Measurements from ENCODE around the gene TAS1R2. TPM values are rescaled to one million over a fixed set of nuclear protein-coding genes. Genes with fewer than 3 reads are reported as not detected.

Gene TAS1R2
- total and polyA plus RNA-seq, 2 of the 4 experiments (the other 2 are of a cell fraction) = not detected

DNA sequence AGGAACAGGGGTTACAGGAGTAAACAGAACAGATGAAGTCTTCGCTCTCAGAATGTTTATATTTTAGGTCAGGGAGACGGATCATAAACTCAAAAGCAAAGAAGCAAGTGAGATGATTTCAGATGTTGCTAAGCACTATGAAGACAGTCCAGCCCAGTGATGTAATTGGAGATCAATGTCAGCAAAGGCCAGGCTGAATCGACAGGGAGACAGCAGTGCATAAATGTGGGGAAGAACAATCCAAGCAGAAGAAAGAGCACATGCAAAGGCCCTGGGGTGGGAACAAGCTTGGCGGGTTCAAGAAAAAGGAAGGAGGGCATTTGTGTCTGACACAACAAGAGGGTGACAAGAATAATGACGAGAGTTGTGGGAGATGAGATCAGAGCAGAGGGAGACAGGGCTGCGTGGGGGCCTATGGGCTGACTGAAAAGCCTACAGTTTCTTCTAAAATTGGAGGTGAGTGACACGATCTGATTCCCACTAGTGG lies 47.0 kb downstream of the TAS1R2 start:
- Histone ChIP-seq H3K9me1 (ENCODE audit: insufficient read depth, low read length) (no peaks in the 10 kb centered on the region), H4K8ac (ENCODE audit: low read depth in 2 of 2, low read length in 2 of 2) (no peak overlapping the region), H2BK120ac (ENCODE audit: low read depth, low read length) (no peak overlapping the region), H4K20me1 (ENCODE audit: insufficient read depth, low read length) (no peaks in the 10 kb centered on the region), H3K56ac (ENCODE audit: extremely low read depth, insufficient read depth, low read length) (no peak overlapping the region), H3K9me3 (ENCODE audit: control insufficient read depth, insufficient read depth, low read length) (no peaks in the 10 kb centered on the region), H3K14ac (replicated peaks; ENCODE audit: low read depth, low read length) (no peak overlapping the region), H3K4me2 (ENCODE audit: low read depth, low read length) (no peak overlapping the region), H2BK20ac (ENCODE audit: low read depth, low read length) (no peak overlapping the region), H2AK9ac (replicated peaks; ENCODE audit: low read depth, low read length, poor library complexity) (no peak overlapping the region), H2BK15ac (ENCODE audit: low read depth, low read length) (no peak overlapping the region), H4K5ac (ENCODE audit: low read depth, low read length) (no peak overlapping the region), H4K91ac (ENCODE audit: insufficient read depth, low read depth, low read length) (no peak overlapping the region), H3K27me3 (ENCODE audit: control insufficient read depth, insufficient read depth, low read length) (peaks cover 11% of the 10 kb centered on the region), H3K4ac (ENCODE audit: low read depth, low read length) (no peak overlapping the region), H3K4me3 (ENCODE audit: insufficient read depth, low read depth, low read length) (no peak overlapping the region), H3K79me1 (ENCODE audit: low read depth in 1 of 2, low read length in 2 of 2) (no peaks in the 10 kb centered on the region), H3K36me3 (ENCODE audit: control insufficient read depth, insufficient read depth, low read length) (no peaks in the 10 kb centered on the region), H3K23ac (ENCODE audit: low read depth, low read length) (no peak overlapping the region), H3K18ac (ENCODE audit: low read depth, low read length) (no peak overlapping the region), H3K27ac (ENCODE audit: insufficient read depth, low read length) (no peak overlapping the region), H3K4me1 (ENCODE audit: control insufficient read depth, insufficient read depth, low read length) (no peaks in the 10 kb centered on the region), H3K9ac (ENCODE audit: low read depth, low read length) (no peak overlapping the region), H2AK5ac (ENCODE audit: low read depth, low read length) (no peak overlapping the region), H2BK5ac (ENCODE audit: low read depth, low read length, poor library complexity, severe bottlenecking) (no peak overlapping the region), H2AFZ (replicated peaks; ENCODE audit: low read length, poor library complexity) (no peak overlapping the region)
- in situ Hi-C loops (cut with MboI; ENCODE audit: low sequenced_read_pairs) (no loop called here), intact Hi-C loops (cut with micrococcal nuclease) (no loop called here), dilution Hi-C loops (cut with HindIII; ENCODE audit: low sequenced_read_pairs, unreplicated experiment) (no loop called here)
- 33% methylated on average over 6 of the region's 7 CpGs; no CpG with 5 or more reads in 1 of the 2 experiments for WGBS, 2 experiments (ENCODE audit: extremely low coverage in 2 of 2, insufficient read length in 1 of 2)
- TF ChIP-seq, protein P1, sequence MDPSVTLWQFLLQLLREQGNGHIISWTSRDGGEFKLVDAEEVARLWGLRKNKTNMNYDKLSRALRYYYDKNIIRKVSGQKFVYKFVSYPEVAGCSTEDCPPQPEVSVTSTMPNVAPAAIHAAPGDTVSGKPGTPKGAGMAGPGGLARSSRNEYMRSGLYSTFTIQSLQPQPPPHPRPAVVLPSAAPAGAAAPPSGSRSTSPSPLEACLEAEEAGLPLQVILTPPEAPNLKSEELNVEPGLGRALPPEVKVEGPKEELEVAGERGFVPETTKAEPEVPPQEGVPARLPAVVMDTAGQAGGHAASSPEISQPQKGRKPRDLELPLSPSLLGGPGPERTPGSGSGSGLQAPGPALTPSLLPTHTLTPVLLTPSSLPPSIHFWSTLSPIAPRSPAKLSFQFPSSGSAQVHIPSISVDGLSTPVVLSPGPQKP (IDR thresholded peaks at IDR 0.05; ENCODE audit: borderline replicate concordance, low read depth, low read length) = no peak
- TF ChIP-seq, protein P2, sequence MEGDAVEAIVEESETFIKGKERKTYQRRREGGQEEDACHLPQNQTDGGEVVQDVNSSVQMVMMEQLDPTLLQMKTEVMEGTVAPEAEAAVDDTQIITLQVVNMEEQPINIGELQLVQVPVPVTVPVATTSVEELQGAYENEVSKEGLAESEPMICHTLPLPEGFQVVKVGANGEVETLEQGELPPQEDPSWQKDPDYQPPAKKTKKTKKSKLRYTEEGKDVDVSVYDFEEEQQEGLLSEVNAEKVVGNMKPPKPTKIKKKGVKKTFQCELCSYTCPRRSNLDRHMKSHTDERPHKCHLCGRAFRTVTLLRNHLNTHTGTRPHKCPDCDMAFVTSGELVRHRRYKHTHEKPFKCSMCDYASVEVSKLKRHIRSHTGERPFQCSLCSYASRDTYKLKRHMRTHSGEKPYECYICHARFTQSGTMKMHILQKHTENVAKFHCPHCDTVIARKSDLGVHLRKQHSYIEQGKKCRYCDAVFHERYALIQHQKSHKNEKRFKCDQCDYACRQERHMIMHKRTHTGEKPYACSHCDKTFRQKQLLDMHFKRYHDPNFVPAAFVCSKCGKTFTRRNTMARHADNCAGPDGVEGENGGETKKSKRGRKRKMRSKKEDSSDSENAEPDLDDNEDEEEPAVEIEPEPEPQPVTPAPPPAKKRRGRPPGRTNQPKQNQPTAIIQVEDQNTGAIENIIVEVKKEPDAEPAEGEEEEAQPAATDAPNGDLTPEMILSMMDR (conservative IDR thresholded peaks at IDR 0.05; ENCODE audit: low read depth, low read length) = no peak
- TF ChIP-seq MAZ (IDR thresholded peaks at IDR 0.05; ENCODE audit: borderline replicate concordance, low read depth, low read length) = no peak
- TF ChIP-seq MXI1 (IDR thresholded peaks at IDR 0.05; ENCODE audit: borderline replicate concordance, low read depth, low read length) = no peak
- TF ChIP-seq RAD21 (IDR thresholded peaks at IDR 0.05; ENCODE audit: low read length) = no peak
- no peak for TF ChIP-seq FOS (IDR thresholded peaks at IDR 0.05; ENCODE audit: low read depth, low read length)
- TF ChIP-seq POLR2A (IDR thresholded peaks at IDR 0.05; ENCODE audit: low read depth, low read length) = no peak
- TF ChIP-seq BHLHE40 (IDR thresholded peaks at IDR 0.05; ENCODE audit: low read depth, low read length) = no peak
- TF ChIP-seq RCOR1 (IDR thresholded peaks at IDR 0.05; ENCODE audit: insufficient replicate concordance, low read length) = no peak
- TF ChIP-seq CEBPB (IDR thresholded peaks at IDR 0.05; ENCODE audit: low read depth, low read length) = no peak
- no peak for TF ChIP-seq MAFK (IDR thresholded peaks at IDR 0.05; ENCODE audit: low read depth, low read length)
- TF ChIP-seq, protein P3, sequence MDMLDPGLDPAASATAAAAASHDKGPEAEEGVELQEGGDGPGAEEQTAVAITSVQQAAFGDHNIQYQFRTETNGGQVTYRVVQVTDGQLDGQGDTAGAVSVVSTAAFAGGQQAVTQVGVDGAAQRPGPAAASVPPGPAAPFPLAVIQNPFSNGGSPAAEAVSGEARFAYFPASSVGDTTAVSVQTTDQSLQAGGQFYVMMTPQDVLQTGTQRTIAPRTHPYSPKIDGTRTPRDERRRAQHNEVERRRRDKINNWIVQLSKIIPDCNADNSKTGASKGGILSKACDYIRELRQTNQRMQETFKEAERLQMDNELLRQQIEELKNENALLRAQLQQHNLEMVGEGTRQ (IDR thresholded peaks at IDR 0.05; ENCODE audit: low read depth, low read length) = no peak
- TF ChIP-seq NFE2L2 (IDR thresholded peaks at IDR 0.05; ENCODE audit: low read depth, low read length) = no peak
- POLR2A ChIA-PET (ENCODE audit: unreplicated experiment) = no interaction called here
- ATAC-seq (ENCODE audit: low read depth) = no peak
- BruUV-seq (replicated peaks) = no TSS peak
- DNase-seq = no peak
- CTCF ChIA-PET = no interaction called here
